Endothelial cell of umbilical vein (primary cell): Measurements from ENCODE around the gene ZFYVE9. TPM values are rescaled to one million over a fixed set of nuclear protein-coding genes. Genes with fewer than 3 reads are reported as not detected.

Source experiments
- BruUV-seq: library from RNA; stranded (reverse); fragments of 400-500 nt; replicated peaks from 2 replicates; lab custom pipeline; 2021; lab: Mats Ljungman, UMichigan
- CTCF ChIA-PET: fragments of 300-600, 350-600 bp; sonication (Branson Sonifier 250); formaldehyde crosslinking; loops from one replicate; lab custom pipeline; 2021; ENCODE audit warnings: antibody characterized with exemption, inconsistent platforms; lab: Charles Lee
- POLR2A ChIA-PET: fragments of 300-600, 350-600 bp; sonication (Branson Sonifier 250); formaldehyde crosslinking; loops from one replicate; lab custom pipeline; 2021; ENCODE audit warnings: antibody characterized with exemption, inconsistent platforms; lab: Charles Lee
- DNase-seq: peaks from one replicate; pipeline ENCODE4 v3.0.0-alpha.2; 2011; ENCODE audit warnings: low read depth, low spot score
- FAIRE-seq: peaks from 2 replicates; lab custom pipeline; 2011; peaks lifted over from hg19 to GRCh38; lab: Jason Lieb, UNC
- H2AFZ ChIP-seq: 2 replicates; pipeline ENCODE4 v1.6.0; 2012; ENCODE audit warnings: low read depth, low read length, control low read depth, inconsistent platforms
- H3K27ac ChIP-seq: 2 replicates; pipeline ENCODE4 v1.5.1; 2011; ENCODE audit warnings: low read depth, mild to moderate bottlenecking, control low read depth, low read length, moderate library complexity; ENCODE audit not compliant: insufficient read depth
- H3K27me3 ChIP-seq, 2 experiments: 2 replicates each; pipeline versions ENCODE4 v1.6.0 to v1.6.1; 2011; ENCODE audit warnings: low read length in 2 of 2, mixed read lengths in 1 of 2; ENCODE audit not compliant: control insufficient read depth in 2 of 2, insufficient read depth in 2 of 2
- H3K36me3 ChIP-seq, 2 experiments: 2 replicates in 1 of 2; 3 replicates in 1 of 2; pipeline ENCODE4 v1.5.1; 2011; ENCODE audit warnings: low read length in 2 of 2, mild to moderate bottlenecking in 1 of 2, moderate library complexity in 1 of 2; ENCODE audit not compliant: control insufficient read depth in 2 of 2, insufficient read depth in 2 of 2; ENCODE audit errors: extremely low read depth in 1 of 2
- H3K4me1 ChIP-seq: 3 replicates; pipeline ENCODE4 v1.5.1; 2011; ENCODE audit warnings: mild to moderate bottlenecking, low read length; ENCODE audit not compliant: control insufficient read depth, insufficient read depth; ENCODE audit errors: extremely low read depth
- H3K4me2 ChIP-seq: 2 replicates; pipeline ENCODE4 v1.6.1; 2011; ENCODE audit warnings: low read length, control low read depth, mixed read lengths; ENCODE audit not compliant: insufficient read depth
- H3K4me3 ChIP-seq, 3 experiments: fragments of 200-600 bp in 1 of 3; sonication (generic), shearing (Covaris generic) in 1 of 3; replicated peaks in 1 of 3; 2 replicates each; pipeline ENCODE4 v1.5.1; 2011 to 2016; ENCODE audit warnings: control low read depth in 3 of 3, low read length in 3 of 3, mild to moderate bottlenecking in 2 of 3, inconsistent platforms in 1 of 3, low read depth in 1 of 3, moderate library complexity in 1 of 3; ENCODE audit not compliant: insufficient read depth in 1 of 3
- H3K79me2 ChIP-seq: 2 replicates; pipeline ENCODE4 v1.6.0; 2012; ENCODE audit warnings: low read length, inconsistent platforms; ENCODE audit not compliant: control insufficient read depth, insufficient read depth
- H3K9ac ChIP-seq: replicated peaks from 2 replicates; pipeline ENCODE3; 2011; ENCODE audit warnings: low read length, control low read depth; ENCODE audit not compliant: insufficient read depth; ENCODE audit errors: extremely low read depth
- H3K9me1 ChIP-seq: replicated peaks from 3 replicates; pipeline ENCODE4 v1.6.0; 2011; ENCODE audit warnings: mild to moderate bottlenecking, low read length; ENCODE audit not compliant: control insufficient read depth, insufficient read depth; ENCODE audit errors: extremely low read depth
- H3K9me3 ChIP-seq: replicated peaks from 2 replicates; pipeline ENCODE4 v1.5.1; 2012; ENCODE audit warnings: low read length, inconsistent platforms; ENCODE audit not compliant: control insufficient read depth, insufficient read depth
- H4K20me1 ChIP-seq: replicated peaks from 2 replicates; pipeline ENCODE3; 2011; ENCODE audit warnings: mild to moderate bottlenecking, low read length; ENCODE audit not compliant: control insufficient read depth, insufficient read depth; ENCODE audit errors: extremely low read depth
- CTCF ChIP-seq, 2 donors: IDR thresholded peaks; 1 replicate in 1 of 2; 2 replicates in 1 of 2; pipeline ENCODE4 v1.5.1; 2011; ENCODE audit warnings: low read length in 2 of 2, mild to moderate bottlenecking in 2 of 2, moderate library complexity in 2 of 2, control low read depth in 1 of 2, inconsistent platforms in 1 of 2, low read depth in 1 of 2; ENCODE audit not compliant: insufficient read depth in 1 of 2; ENCODE audit errors: extremely low read depth in 1 of 2
- EZH2 ChIP-seq: IDR thresholded peaks from 2 replicates; pipeline ENCODE4 v1.6.1; 2012; ENCODE audit warnings: borderline replicate concordance, low read depth, mild to moderate bottlenecking, moderate library complexity, low read length, inconsistent platforms; ENCODE audit not compliant: severe bottlenecking
- FOS ChIP-seq: IDR thresholded peaks from 2 replicates; pipeline ENCODE4 v1.6.1; 2011; ENCODE audit warnings: mild to moderate bottlenecking, low read length, moderate library complexity, borderline replicate concordance; ENCODE audit not compliant: insufficient read depth
- MAX ChIP-seq: IDR thresholded peaks from 2 replicates; pipeline ENCODE4 v1.6.1; 2011; ENCODE audit not compliant: insufficient read depth, insufficient read length
- MYC ChIP-seq: IDR thresholded peaks from one replicate; pipeline ENCODE4 v1.6.1; 2011; ENCODE audit warnings: mild to moderate bottlenecking, low read depth, low read length
- POLR2A ChIP-seq: IDR thresholded peaks from 2 replicates; pipeline ENCODE4 v1.6.1; 2012; ENCODE audit warnings: low read depth, mild to moderate bottlenecking, control low read depth, low read length
- POLR2AphosphoS5 ChIP-seq: IDR thresholded peaks from 2 replicates; pipeline ENCODE4 v1.6.1; 2012; ENCODE audit warnings: low read depth, mild to moderate bottlenecking, control low read depth, low read length, moderate library complexity; ENCODE audit not compliant: insufficient read depth
- dilution Hi-C: fragments of 300-500 bp; cut with MboI; formaldehyde crosslinking; loops from one replicate; pipeline ENCODE4 v1.15.0; 2019; ENCODE audit warnings: low sequenced_read_pairs; ENCODE audit not compliant: extremely low pct_ligation_motif_present
- intact Hi-C: fragments of 100-400 bp; cut with micrococcal nuclease; formaldehyde crosslinking; loops from one replicate; pipeline ENCODE4 v1.10.0; 2022
- polyA plus RNA-seq, 4 experiments: library from polyadenylated mRNA; depleted of rRNA in 3 of 4; stranded (reverse) in 3 of 4; unstranded in 1 of 4; fragments of >200 nt; gene quantifications; 2 replicates each; pipeline versions ENCODE4 v1.2.1 to v1.2.3, GENCODE V29; 2011 to 2012; ENCODE audit warnings: missing spikeins in 1 of 4
- total RNA-seq: library from RNA; stranded (reverse); gene quantifications from 2 replicates; pipeline ENCODE4 v1.2.3, GENCODE V29; 2021

ZFYVE9 gene
- total and polyA plus RNA-seq, 2 donors (not counting 3 experiments of a cell fraction or from before 2014, with no cell fraction given), result 4.1 to 16.8 TPM

- H3K79me2 ChIP-seq, result no peaks in the 10 kb centered on the region
- H3K4me2 ChIP-seq, result no peak overlapping the region
- H3K27ac ChIP-seq, result no peak overlapping the region
- H3K9me1 ChIP-seq, result no peaks in the 10 kb centered on the region
- H3K4me3 ChIP-seq, result no peak overlapping the region
- FAIRE-seq (no peak), DNase-seq (no peak)
- H3K9ac ChIP-seq, result no peak overlapping the region
- H3K4me1 ChIP-seq, result no peaks in the 10 kb centered on the region
- dilution Hi-C loops, result no loop called here
- TF ChIP-seq EZH2 (no peak), CTCF (IDR thresholded peaks at IDR 0.05; ENCODE audit: extremely low read depth in 1 of 2, insufficient read depth in 1 of 2, low read depth in 1 of 2, low read length in 2 of 2) (no peak), FOS (no peak), POLR2AphosphoS5 (no peak), MAX (no peak), POLR2A (no peak), MYC (no peak)
- H3K36me3 ChIP-seq, result no peaks in the 10 kb centered on the region
- ChIA-PET POLR2A (no interaction called here), CTCF (interaction anchor here (0.8 kb wide), 1 partner anchor 18 kb away, joined by 4 read pairs; no protein-coding TSS in a partner anchor)
- no peak overlapping the region for H2AFZ ChIP-seq
- intact Hi-C loops, result no loop called here
- no peaks in the 10 kb centered on the region for H4K20me1 ChIP-seq
- no TSS peak for BruUV-seq
- H3K9me3 ChIP-seq, result no peaks in the 10 kb centered on the region
- no peaks in the 10 kb centered on the region for H3K27me3 ChIP-seq
Observed at GRCh38 chr1:52321061-52321460, 179.2 kb downstream of the ZFYVE9 start.
